Measurements from ENCODE around the gene HELLS.
"Not testable (repeated sequence)": the region's sequence is repeated elsewhere in the genome, so short reads cannot be mapped to it uniquely, and the experiment has no call there.

Gene HELLS

GRCh38 chr10:94631077-94631875, 85.7 kb downstream of the HELLS start:
- Histone ChIP-seq H3K9me3 (peaks cover 31% of the 10 kb centered on the region), H3K36me3 (0 out of 2 replicates have a peak, but pooled peaks cover 5% of the 10 kb centered on the region), H3K27me3 (no peaks in the 10 kb centered on the region), H3K4me3 (no peak overlapping the region), H3K9ac (no peak overlapping the region), H4K20me1 (no peaks in the 10 kb centered on the region), H3K4me1 (no peaks in the 10 kb centered on the region; the same call in 1 of the 2 replicates), H3K27ac (no peak overlapping the region), H3K4me2 (peak overlapping the region; percentile 37)
- TF ChIP-seq Cebpa-rat (IDR thresholded peaks at IDR 0.05): no peak

GRCh38 chr10:94632954-94633353, 87.4 kb downstream of the HELLS start:
- no peak overlapping the region for H3K4me3 ChIP-seq
- no peak overlapping the region for H3K4me2 ChIP-seq

GRCh38 chr10:94638097-94638496, 92.5 kb downstream of the HELLS start:
- not testable (repeated sequence) for H4K20me1 ChIP-seq

More at GRCh38 chr10:94632954-94633353, 87.4 kb downstream of the HELLS start:
- H3K9me3 ChIP-seq: peaks cover 43% of the 10 kb centered on the region
- H3K4me1 ChIP-seq: no peaks in the 10 kb centered on the region; the same call in 1 of the 2 replicates
- no peak overlapping the region for H3K27ac ChIP-seq
- H3K9ac ChIP-seq: no peak overlapping the region
- TF ChIP-seq Cebpa-rat (IDR thresholded peaks at IDR 0.05): no peak
- no peaks in the 10 kb centered on the region for H3K27me3 ChIP-seq
- H3K36me3 ChIP-seq: 0 out of 2 replicates have a peak, but pooled peaks cover 5% of the 10 kb centered on the region
- H4K20me1 ChIP-seq: no peaks in the 10 kb centered on the region

GRCh38 chr10:94639902-94640301, 94.3 kb downstream of the HELLS start:
- no peaks in the 10 kb centered on the region for H4K20me1 ChIP-seq
- peaks cover 46% of the 10 kb centered on the region for H3K9me3 ChIP-seq
- peaks cover 13% of the 10 kb centered on the region; the same call in 1 of the 2 replicates for H3K36me3 ChIP-seq
- H3K4me2 ChIP-seq: no peak overlapping the region
- H3K27me3 ChIP-seq: no peaks in the 10 kb centered on the region
- H3K4me3 ChIP-seq: no peak overlapping the region
- no peak overlapping the region for H3K9ac ChIP-seq
- no peak for TF ChIP-seq Cebpa-rat (IDR thresholded peaks at IDR 0.05)
- no peak overlapping the region for H3K27ac ChIP-seq
- no peaks in the 10 kb centered on the region for H3K4me1 ChIP-seq

More at GRCh38 chr10:94638097-94638496, 92.5 kb downstream of the HELLS start:
- not testable (repeated sequence) for H3K27ac ChIP-seq, H3K27me3 ChIP-seq, H3K9ac ChIP-seq, H3K4me1 ChIP-seq, H3K4me2 ChIP-seq, H3K4me3 ChIP-seq
- Histone ChIP-seq H3K9me3 (peaks cover 59% of the 10 kb centered on the region), H3K36me3 (peaks cover 13% of the 10 kb centered on the region; the same call in 1 of the 2 replicates)

GRCh38 chr10:94640562-94640961, 95.0 kb downstream of the HELLS start:
- Histone ChIP-seq H3K27ac (no peak overlapping the region), H3K9me3 (peaks cover 40% of the 10 kb centered on the region), H3K4me1 (no peaks in the 10 kb centered on the region), H3K4me2 (no peak overlapping the region), H3K4me3 (no peak overlapping the region), H3K27me3 (no peaks in the 10 kb centered on the region), H3K36me3 (peaks cover 13% of the 10 kb centered on the region; the same call in 1 of the 2 replicates), H4K20me1 (no peaks in the 10 kb centered on the region), H3K9ac (no peak overlapping the region)
- no peak for TF ChIP-seq Cebpa-rat (IDR thresholded peaks at IDR 0.05)

GRCh38 chr10:94641480-94641879, 95.9 kb downstream of the HELLS start:
- Histone ChIP-seq H3K4me3 (no peak overlapping the region), H3K36me3 (peaks cover 13% of the 10 kb centered on the region; the same call in 1 of the 2 replicates), H3K9me3 (peaks cover 39% of the 10 kb centered on the region), H4K20me1 (no peaks in the 10 kb centered on the region), H3K4me2 (no peak overlapping the region), H3K27ac (no peak overlapping the region), H3K9ac (no peak overlapping the region), H3K4me1 (no peaks in the 10 kb centered on the region), H3K27me3 (no peaks in the 10 kb centered on the region)
- TF ChIP-seq Cebpa-rat (IDR thresholded peaks at IDR 0.05): no peak

GRCh38 chr10:94644352-94644751, 98.8 kb downstream of the HELLS start:
- peaks cover 12% of the 10 kb centered on the region; the same call in 1 of the 2 replicates for H3K36me3 ChIP-seq
- no peak overlapping the region for H3K27ac ChIP-seq
- no peaks in the 10 kb centered on the region for H3K4me1 ChIP-seq
- no peaks in the 10 kb centered on the region for H4K20me1 ChIP-seq
- no peak overlapping the region for H3K9ac ChIP-seq
- TF ChIP-seq Cebpa-rat (IDR thresholded peaks at IDR 0.05): no peak
- H3K27me3 ChIP-seq: no peaks in the 10 kb centered on the region
- H3K4me2 ChIP-seq: no peak overlapping the region
- peaks cover 13% of the 10 kb centered on the region for H3K9me3 ChIP-seq
- H3K4me3 ChIP-seq: no peak overlapping the region

- no peak overlapping the region for H3K27ac ChIP-seq
- no peaks in the 10 kb centered on the region for H4K20me1 ChIP-seq
- H3K9ac ChIP-seq: no peak overlapping the region
- peaks cover 3% of the 10 kb centered on the region; the same call in 1 of the 2 replicates for H3K36me3 ChIP-seq
- no peak overlapping the region for H3K4me3 ChIP-seq
- H3K4me2 ChIP-seq: no peak overlapping the region
- no peak for TF ChIP-seq Cebpa-rat (IDR thresholded peaks at IDR 0.05)
- H3K9me3 ChIP-seq: peaks cover 3% of the 10 kb centered on the region
- H3K4me1 ChIP-seq: no peaks in the 10 kb centered on the region
- no peaks in the 10 kb centered on the region for H3K27me3 ChIP-seq
Measured at GRCh38 chr10:94645285-94645684, 99.7 kb downstream of the HELLS start.

Data from BLaER1 (cell line).